ENCODE data around the gene FBXW4.

GRCh38 chr10:101595591-101596433, 99.2 kb downstream of the FBXW4 start:
- TF ChIP-seq CTCF (IDR thresholded peaks at IDR 0.05) (no peak), POLR2A (IDR thresholded peaks at IDR 0.05) (no peak), POLR2AphosphoS5 (IDR thresholded peaks at IDR 0.05) (no peak), EP300 (IDR thresholded peaks at IDR 0.05) (no peak)

Data from suprapubic skin (tissue), 4 donors.